Activated T-cell treated with anti-CD3 and anti-CD28 coated beads for 24 hours (primary cell): Measurements from ENCODE around the gene ABHD2.
A peak's percentile ranks its signal among the peaks of the same experiment; 100 is the strongest.
"Not testable (repeated sequence)": the region's sequence is repeated elsewhere in the genome, so short reads cannot be mapped to it uniquely, and the experiment has no call there.

Experiments
- DNase-seq: peaks from one replicate; pipeline ENCODE4 v3.0.0-alpha.2; 2020; ENCODE audit warnings: low read depth

Gene ABHD2

GRCh38 chr15:89075101-89075640 is 13.1 kb upstream of the ABHD2 start:
- DNase-seq = no peak

DNA sequence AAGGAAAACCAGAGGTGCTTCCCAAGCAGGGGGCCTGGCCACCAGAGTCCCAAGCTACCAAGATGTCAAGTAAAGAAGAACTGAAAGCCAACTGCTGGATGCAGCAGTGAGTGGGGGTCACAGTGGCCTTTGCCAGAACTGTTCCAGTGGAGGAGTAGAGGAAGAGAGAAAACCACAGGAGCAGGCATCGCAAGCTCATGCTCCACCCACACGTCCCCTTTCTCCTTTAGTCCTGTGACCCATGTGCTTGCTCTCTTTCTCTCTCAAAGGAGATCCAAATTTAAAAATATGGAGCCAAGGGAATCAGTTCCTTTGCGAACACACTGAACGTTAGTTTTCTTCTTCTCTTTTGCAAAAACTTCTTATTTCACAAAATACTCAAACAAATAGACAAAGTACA is 12.4 kb upstream of the ABHD2 start:
- no peak for DNase-seq

GRCh38 chr15:89077750-89078149 is 10.5 kb upstream of the ABHD2 start:
- no peak for DNase-seq

GRCh38 chr15:89078851-89079810 is 9.1 kb upstream of the ABHD2 start:
- DNase-seq = no peak

- DNase-seq = no peak
Observed at GRCh38 chr15:89081878-89082277, 6.4 kb upstream of the ABHD2 start.

- DNase-seq = no peak
Observed at GRCh38 chr15:89083246-89083645, 5.0 kb upstream of the ABHD2 start.

- DNase-seq = no peak
Observed at GRCh38 chr15:89085289-89085926, 2.8 kb upstream of the ABHD2 start.

GRCh38 chr15:89085933-89086332 is 2.3 kb upstream of the ABHD2 start:
- not testable (repeated sequence) for DNase-seq

DNA sequence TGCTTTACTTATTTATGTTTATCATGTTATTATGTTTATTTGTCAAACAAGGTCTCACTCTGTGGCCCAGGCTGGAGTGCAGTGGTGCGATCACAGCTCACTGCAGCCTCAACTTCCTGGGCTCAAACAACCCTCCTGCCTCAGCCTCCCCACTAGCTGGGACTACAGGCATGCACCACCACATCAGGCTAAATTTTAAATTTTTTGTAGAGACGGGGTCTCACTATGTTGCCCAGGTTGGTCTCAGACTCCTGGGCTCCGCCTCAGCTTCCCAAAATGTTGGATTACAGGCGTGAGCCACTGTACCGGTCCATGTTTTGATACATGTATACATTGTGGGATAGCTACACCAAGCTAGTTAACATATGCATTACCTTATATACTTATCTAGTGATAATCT is 1.9 kb upstream of the ABHD2 start:
- DNase-seq = not testable (repeated sequence)

DNA sequence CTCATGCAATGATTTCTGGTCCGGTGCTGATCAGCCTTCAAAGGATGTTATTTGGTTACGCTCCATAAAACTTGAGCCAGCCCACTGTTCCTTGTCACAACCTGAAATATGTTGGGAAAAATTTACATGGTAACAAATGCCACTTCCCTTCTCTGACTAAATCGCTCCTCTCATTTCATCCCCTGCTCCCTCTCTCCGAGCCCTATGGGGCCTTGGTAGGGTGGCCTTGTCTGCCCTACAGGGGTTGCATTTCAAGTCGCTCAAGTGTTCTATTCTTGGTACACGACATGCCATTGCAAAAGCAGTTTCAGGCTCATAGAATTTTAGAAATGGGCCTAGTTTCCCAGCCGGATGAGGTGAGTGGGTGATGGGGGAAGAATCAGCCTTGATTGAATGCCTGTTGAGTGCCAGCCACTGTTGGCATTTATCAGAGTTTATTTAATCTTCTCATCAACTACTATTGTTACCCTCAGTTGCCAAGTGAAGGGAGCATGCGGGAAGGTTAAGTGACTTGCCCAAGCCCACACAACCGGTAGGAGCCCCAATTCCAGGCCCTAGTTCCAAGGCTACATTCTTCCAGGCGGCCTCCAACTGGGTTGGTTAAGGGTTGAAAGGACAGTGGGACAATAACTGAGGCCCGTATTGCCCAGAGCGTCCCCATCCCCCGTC is 961 bp upstream of the ABHD2 start:
- no peak for DNase-seq

DNA sequence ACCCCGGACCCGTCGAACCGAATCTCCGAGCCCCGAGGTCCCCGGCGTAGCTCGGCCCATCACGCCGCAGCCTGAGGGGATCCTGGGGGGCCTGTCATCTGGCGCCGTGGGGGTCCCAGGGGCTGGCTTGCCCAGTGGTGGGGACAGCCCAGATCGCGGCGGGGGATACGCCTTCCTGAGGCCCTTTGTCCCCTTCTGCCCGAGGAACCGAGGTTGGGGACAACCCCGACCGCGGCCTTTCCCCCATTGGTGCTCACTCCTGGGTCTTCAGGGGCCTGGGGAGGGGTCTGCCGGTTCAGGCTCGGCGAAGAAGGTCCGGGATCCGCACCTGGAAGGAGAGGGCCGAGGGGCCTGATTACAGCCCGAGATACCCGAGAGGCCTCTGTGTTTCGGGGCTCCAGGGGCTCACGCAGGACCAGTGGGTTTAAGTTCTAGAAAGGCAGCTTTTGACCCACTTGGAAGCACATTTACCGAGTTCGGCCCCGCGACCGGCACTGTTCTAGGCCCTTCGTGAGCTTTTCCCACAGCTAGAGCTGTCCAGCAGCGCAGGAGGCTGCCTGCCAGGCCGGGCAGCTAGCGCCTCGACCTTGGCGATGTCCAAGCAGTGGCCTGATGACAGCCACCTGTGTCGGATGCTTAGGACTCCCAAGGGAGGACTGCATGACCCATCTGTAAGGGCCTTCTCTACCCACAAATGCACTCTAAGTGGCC is 504 bp downstream of the ABHD2 start:
- DNase-seq = no peak

- DNase-seq = no peak
Observed at GRCh38 chr15:89089316-89090230, 1.3 kb downstream of the ABHD2 start.

- DNase-seq = peak; percentile 42
Observed at GRCh38 chr15:89090791-89091626, 2.8 kb downstream of the ABHD2 start.

GRCh38 chr15:89091627-89092220 is 3.5 kb downstream of the ABHD2 start:
- no peak for DNase-seq

DNA sequence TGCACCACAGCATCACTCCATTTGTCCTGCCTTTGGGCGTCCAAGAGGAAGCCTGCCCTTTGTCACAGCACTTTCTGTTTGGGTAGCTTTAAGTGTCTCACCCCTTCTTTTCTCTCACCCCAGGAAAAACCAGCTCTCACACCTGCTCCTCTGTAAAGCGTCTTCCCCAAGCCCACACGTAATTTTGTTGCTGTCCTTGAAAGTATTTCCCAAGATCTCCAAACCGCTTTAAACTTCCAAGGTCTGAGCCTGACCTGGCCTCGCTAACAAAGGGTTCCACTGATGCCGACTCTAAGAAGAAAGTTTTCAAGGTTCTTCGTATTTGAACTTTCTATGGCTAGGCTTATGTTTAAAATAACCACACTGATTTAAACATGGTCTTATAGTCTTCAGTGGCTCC is 5.3 kb downstream of the ABHD2 start:
- DNase-seq = no peak

- no peak for DNase-seq
Observed at GRCh38 chr15:89095073-89095472, 6.8 kb downstream of the ABHD2 start.

GRCh38 chr15:89095556-89095955 is 7.3 kb downstream of the ABHD2 start:
- no peak for DNase-seq

DNA sequence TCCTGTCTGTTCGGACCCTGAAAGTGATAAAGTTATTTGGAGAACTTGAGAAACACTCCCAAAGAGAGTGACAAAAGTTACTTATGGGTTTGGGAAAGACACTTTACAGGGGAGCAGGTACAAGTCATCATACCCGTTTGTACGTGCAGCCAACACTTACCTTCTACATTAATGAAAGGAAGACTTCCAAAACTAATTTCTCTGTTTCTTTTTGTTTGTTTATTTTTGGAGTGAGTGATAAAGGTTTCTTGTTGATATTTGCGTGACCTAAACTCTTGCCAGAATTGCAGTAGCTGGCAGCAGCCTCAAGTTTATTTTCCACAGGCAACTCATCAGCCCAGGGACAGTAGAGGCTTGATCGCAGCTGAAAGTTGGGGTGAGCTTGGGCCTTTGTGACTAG is 8.4 kb downstream of the ABHD2 start:
- no peak for DNase-seq

DNA sequence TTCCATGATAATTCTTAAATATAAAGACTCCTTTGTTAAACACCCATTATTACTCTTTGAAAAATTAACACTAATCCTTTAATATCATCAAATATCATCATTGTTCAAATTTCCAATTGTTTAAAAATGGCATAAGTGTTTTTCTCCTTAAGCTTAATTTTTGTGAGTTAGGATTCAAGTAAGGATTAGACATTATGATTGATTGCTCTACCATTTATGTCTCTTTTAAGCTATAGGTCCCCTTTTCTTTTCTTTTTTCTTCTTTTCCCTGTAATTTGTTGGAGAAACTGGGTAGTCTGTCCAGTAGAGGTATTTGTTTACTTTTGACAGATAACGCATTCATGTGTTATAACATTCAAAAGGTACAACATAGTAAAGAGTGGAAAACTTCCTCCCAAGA is 9.1 kb downstream of the ABHD2 start:
- no peak for DNase-seq

- DNase-seq = no peak
Observed at GRCh38 chr15:89098281-89098680, 10.0 kb downstream of the ABHD2 start.
